ENCODE results near the gene CPSF6.

DNA sequence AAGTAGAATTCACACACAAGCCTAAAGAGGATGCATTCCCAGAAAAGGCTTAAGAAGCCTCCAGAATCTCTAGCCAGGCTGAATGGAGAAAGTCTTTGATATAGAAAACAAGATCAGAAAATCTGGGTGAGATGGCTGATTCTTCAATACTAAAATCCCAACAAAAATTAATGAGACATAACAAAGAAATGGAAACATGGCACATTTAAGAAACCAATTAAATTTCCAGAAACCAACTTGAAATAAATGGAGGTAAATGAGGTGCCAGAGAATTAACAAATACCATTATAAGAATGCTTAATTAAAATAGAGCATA lies 51.9 kb downstream of the CPSF6 start:
- TF ChIP-seq, protein P1, sequence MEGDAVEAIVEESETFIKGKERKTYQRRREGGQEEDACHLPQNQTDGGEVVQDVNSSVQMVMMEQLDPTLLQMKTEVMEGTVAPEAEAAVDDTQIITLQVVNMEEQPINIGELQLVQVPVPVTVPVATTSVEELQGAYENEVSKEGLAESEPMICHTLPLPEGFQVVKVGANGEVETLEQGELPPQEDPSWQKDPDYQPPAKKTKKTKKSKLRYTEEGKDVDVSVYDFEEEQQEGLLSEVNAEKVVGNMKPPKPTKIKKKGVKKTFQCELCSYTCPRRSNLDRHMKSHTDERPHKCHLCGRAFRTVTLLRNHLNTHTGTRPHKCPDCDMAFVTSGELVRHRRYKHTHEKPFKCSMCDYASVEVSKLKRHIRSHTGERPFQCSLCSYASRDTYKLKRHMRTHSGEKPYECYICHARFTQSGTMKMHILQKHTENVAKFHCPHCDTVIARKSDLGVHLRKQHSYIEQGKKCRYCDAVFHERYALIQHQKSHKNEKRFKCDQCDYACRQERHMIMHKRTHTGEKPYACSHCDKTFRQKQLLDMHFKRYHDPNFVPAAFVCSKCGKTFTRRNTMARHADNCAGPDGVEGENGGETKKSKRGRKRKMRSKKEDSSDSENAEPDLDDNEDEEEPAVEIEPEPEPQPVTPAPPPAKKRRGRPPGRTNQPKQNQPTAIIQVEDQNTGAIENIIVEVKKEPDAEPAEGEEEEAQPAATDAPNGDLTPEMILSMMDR (IDR thresholded peaks at IDR 0.05) = peak in 1 of 4 experiments; percentile 6
- TF ChIP-seq POLR2A (IDR thresholded peaks at IDR 0.05) = no peak
- TF ChIP-seq EP300 (IDR thresholded peaks at IDR 0.05) = no peak
- TF ChIP-seq POLR2AphosphoS5 (IDR thresholded peaks at IDR 0.05) = no peak

All from sigmoid colon (tissue), 4 donors.